Naive thymus-derived CD8-positive, alpha-beta T cell (primary cell): Measurements from ENCODE around the gene P2RY6. TPM values are rescaled to one million over a fixed set of nuclear protein-coding genes. Genes with fewer than 3 reads are reported as not detected.
A peak's percentile ranks its signal among the peaks of the same experiment; 100 is the strongest.

Source experiments
- ATAC-seq, 2 donors: fragments of 150-1000 bp; cut with Tn5 transposase in 1 of 2; sonication (Bioruptor Pico), chemical (Tn5 transposase) in 1 of 2; 1 replicate in 1 of 2; 2 replicates in 1 of 2; pipeline ENCODE4 v1.10.0; 2021; ENCODE audit warnings: mild to moderate bottlenecking in 2 of 2, moderate library complexity in 2 of 2
- POLR2A ChIA-PET: fragments of 350-600 bp; sonication (Branson Sonifier 250); formaldehyde crosslinking; loops from one replicate; lab custom pipeline; 2021; ENCODE audit warnings: antibody characterized with exemption; lab: Charles Lee
- DNase-seq, 10 donors: peaks; one replicate each; pipeline versions ENCODE4 v3.0.0 to v3.0.0-alpha.2; 2020 to 2022
- H3K27ac Mint-ChIP-seq, 10 donors: one replicate each; pipeline ENCODE4 v1.8.0; 2020 to 2022; ENCODE audit warnings: mild to moderate bottlenecking in 10 of 10, mixed read lengths in 10 of 10, moderate library complexity in 4 of 10, inconsistent platforms in 1 of 10
- H3K27me3 Mint-ChIP-seq, 5 donors: one replicate each; pipeline ENCODE4 v1.8.0; 2021 to 2022; ENCODE audit warnings: mixed read lengths in 5 of 5
- H3K36me3 Mint-ChIP-seq, 3 donors: one replicate each; pipeline ENCODE4 v1.8.0; 2020 to 2022; ENCODE audit warnings: mixed read lengths in 3 of 3, mild to moderate bottlenecking in 2 of 3, inconsistent platforms in 1 of 3
- H3K4me1 Mint-ChIP-seq, 4 donors: one replicate each; pipeline ENCODE4 v1.8.0; 2021 to 2022; ENCODE audit warnings: mixed read lengths in 4 of 4
- H3K4me3 Mint-ChIP-seq, 10 donors: one replicate each; pipeline ENCODE4 v1.8.0; 2020 to 2022; ENCODE audit warnings: mild to moderate bottlenecking in 10 of 10, mixed read lengths in 10 of 10, moderate library complexity in 6 of 10, inconsistent platforms in 1 of 10
- H3K9me3 Mint-ChIP-seq, 9 donors: one replicate each; pipeline ENCODE4 v1.8.0; 2020 to 2022; ENCODE audit warnings: mixed read lengths in 9 of 9, mild to moderate bottlenecking in 3 of 9, inconsistent platforms in 1 of 9, moderate library complexity in 1 of 9
- polyA plus RNA-seq, 3 donors: library from polyadenylated mRNA; unstranded; fragments of 300-500 nt; fragmentation: Illumina TruSeq; gene quantifications; one replicate each; pipeline ENCODE4 v1.2.3, GENCODE V29; 2021
- total RNA-seq, 8 experiments: library from RNA in 2 of 8; stranded (reverse) in 2 of 8; gene quantifications; one replicate each; pipeline ENCODE4 v1.2.3 and lab custom pipeline; 2021 to 2026

Gene P2RY6, protein sequence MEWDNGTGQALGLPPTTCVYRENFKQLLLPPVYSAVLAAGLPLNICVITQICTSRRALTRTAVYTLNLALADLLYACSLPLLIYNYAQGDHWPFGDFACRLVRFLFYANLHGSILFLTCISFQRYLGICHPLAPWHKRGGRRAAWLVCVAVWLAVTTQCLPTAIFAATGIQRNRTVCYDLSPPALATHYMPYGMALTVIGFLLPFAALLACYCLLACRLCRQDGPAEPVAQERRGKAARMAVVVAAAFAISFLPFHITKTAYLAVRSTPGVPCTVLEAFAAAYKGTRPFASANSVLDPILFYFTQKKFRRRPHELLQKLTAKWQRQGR
- total RNA-seq: under 1 TPM in 1 of 2 experiments, not detected in 1; 0.52 TPM
- not detected for polyA plus RNA-seq
- total RNA-seq (lab: John Stamatoyannopoulos, UW): 0 to 0.09 (median 0) reads per million in 6 experiments

DNA sequence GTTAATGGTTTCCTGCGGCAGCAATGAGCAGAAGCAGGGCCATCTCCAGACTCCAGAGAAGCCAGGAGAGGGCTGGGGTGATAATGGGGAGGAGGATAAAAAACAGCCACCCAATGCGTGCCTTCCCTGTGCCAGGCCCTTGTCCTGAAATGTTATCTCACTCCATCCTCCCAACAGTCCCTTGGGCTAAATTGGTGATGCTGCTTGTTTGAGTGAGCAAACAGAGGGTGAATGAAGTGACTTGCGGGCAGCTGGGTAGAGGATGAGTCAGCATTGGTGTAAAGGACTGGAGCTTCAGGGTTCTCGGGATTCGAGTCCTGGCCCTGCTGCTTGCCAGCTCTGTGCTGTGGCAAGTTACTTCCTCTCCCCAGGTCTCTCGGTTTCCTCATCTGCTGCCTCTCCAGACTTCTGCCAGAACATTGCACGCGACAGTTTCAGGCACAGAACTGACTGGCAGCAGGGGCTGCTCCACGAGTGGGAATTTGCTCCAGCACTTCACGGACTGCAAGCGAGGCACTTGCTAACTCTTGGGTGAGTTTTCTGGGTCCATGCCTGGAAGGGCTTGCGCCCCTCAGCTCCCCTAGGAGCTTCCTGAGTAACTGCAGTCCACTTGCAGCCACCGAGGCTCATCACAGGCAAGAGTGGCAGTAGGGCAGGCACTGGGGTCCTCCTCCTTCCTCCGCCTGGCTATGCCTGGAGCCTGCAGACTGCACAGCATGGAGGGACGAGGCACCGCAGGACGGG is at the start of gene P2RY6:
Gene P2RY6 (plus strand): TSS at position 403 of the 744 bp plus-strand sequence. CDS start 24,181 bp downstream, outside the sequence.
- no peak within 1 kb of the TSS for H3K4me3 Mint-ChIP-seq
- H3K36me3 Mint-ChIP-seq: no peaks in the 10 kb centered on the region
- no peaks in the 10 kb centered on the region for H3K9me3 Mint-ChIP-seq
- no peak within 1 kb of the TSS for H3K27ac Mint-ChIP-seq
- POLR2A ChIA-PET: no interaction called here
- ATAC-seq (no peak), DNase-seq (no peak)
- peaks cover 0 to 8% (median 5%) of the 10 kb centered on the region in 5 donors for H3K27me3 Mint-ChIP-seq
- peaks cover 0 to 5% (median 0%) of the 10 kb centered on the region in 4 donors for H3K4me1 Mint-ChIP-seq

DNA sequence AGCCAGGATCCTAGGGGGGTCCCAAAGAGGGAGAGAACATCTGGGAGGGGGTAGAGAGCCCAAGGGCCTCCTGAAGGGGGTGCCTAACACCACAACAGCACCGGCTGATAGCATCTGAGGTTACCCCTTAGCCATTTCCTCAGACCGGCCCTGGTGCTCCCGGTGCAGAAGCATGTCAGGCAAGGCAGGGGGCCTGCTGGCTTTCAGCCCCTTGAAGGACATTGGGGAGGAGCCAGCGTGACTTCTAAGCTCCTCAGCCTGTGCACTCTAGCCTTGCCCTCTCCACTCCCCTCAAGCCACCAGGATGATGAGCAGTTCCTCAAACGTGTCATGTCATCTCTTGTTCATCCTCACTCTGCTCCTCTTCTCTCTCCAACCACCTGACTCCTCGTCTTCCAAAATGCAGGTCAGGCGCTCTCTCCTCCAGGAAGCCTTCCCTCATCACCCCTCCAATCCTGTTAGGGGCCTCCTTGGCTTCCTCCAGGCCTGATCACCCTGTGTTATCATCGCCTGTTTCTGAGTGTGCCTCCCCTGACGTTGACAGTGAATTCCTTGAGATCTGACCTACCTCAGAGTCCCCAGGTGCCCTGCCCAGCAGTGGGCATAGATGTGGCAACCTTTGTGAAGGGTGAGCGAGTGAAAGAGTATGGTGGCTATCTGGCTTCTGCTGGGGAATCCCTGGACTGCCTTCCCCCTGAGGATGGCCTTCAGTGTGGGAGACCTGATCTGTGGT is 48.0 kb upstream of the P2RY6 start:
- no peaks in the 10 kb centered on the region for H3K9me3 Mint-ChIP-seq
- DNase-seq (no peak), ATAC-seq (no peak)
- H3K27me3 Mint-ChIP-seq: peaks cover 10 to 35% (median 17%) of the 10 kb centered on the region in 5 donors
- H3K4me3 Mint-ChIP-seq: no peak overlapping the region
- H3K27ac Mint-ChIP-seq: peak overlapping the region in 1 of 10 donors; percentile 6
- peaks cover 0 to 14% (median 7%) of the 10 kb centered on the region in 4 donors for H3K4me1 Mint-ChIP-seq
- H3K36me3 Mint-ChIP-seq: no peaks in the 10 kb centered on the region
- POLR2A ChIA-PET: no interaction called here

DNA sequence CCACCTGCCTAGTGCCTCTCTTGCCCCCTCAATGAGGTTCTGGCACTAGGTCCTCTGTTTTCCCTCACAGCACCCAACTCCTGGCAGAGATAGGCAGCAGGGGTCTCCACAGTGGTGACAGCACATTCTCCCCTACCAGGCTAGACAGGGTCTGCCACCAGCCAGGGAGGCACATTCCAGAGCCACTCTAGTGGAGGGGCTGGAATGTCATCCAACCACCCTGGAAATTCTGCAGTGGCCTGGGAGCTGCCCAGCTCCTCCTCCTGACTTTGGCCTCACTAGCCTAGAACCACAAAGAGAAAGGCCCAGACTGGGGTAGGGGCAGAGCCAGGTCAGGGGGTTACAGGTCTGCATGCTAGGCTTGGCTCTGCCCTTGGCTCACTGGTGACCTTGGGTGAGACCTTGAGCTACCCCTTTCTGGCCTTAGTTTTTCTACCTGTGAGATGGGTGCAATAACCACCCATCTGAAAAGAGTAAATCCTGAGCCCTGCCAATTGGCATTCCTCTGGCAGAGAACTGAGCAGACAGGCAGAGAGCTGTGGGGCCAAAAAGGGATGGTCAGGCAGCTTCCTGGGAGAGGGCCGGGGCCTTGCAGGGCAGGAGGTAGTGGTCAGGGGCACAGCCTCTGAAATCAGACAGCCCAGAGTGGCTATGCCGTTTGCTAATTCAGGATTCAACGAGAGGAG is 47.0 kb upstream of the P2RY6 start:
- Mint-ChIP-seq H3K36me3 (no peaks in the 10 kb centered on the region), H3K4me3 (no peak overlapping the region), H3K4me1 (peaks cover 0 to 10% (median 3%) of the 10 kb centered on the region in 4 donors), H3K9me3 (no peaks in the 10 kb centered on the region), H3K27me3 (peaks cover 2 to 25% (median 9%) of the 10 kb centered on the region in 5 donors), H3K27ac (peak overlapping the region in 1 of 10 donors; percentile 3)
- POLR2A ChIA-PET: no interaction called here
- DNase-seq (no peak), ATAC-seq (no peak)

DNA sequence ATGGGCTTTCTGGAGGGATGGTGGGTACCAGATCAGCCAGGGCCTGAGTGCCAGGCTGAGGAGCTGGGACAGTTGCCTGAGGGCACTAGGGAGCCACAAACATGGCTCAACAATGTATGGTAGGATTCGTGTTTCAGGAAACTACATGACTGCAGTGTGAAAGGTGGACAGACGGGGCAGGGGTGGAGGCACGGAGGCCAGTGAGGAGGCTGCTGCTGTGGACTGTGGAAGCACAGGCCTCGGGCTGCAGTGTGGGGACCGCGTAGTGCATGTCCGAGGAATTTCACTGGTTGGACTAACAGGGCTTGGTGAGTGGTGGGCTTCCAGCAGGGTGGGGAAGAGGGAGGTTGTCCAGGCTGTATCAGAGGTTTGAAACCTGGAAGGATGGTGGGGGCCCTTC is 46.3 kb upstream of the P2RY6 start:
- H3K36me3 Mint-ChIP-seq: no peaks in the 10 kb centered on the region
- no peak for ATAC-seq
- POLR2A ChIA-PET: no interaction called here
- H3K27me3 Mint-ChIP-seq: peaks cover under 1 to 19% (median 7%) of the 10 kb centered on the region in 5 donors
- no peak overlapping the region for H3K4me3 Mint-ChIP-seq
- no peaks in the 10 kb centered on the region for H3K9me3 Mint-ChIP-seq
- peaks cover 0 to 10% (median 3%) of the 10 kb centered on the region in 4 donors for H3K4me1 Mint-ChIP-seq
- peak overlapping the region in 1 of 10 donors; percentile 3 for H3K27ac Mint-ChIP-seq
- DNase-seq: no peak

DNA sequence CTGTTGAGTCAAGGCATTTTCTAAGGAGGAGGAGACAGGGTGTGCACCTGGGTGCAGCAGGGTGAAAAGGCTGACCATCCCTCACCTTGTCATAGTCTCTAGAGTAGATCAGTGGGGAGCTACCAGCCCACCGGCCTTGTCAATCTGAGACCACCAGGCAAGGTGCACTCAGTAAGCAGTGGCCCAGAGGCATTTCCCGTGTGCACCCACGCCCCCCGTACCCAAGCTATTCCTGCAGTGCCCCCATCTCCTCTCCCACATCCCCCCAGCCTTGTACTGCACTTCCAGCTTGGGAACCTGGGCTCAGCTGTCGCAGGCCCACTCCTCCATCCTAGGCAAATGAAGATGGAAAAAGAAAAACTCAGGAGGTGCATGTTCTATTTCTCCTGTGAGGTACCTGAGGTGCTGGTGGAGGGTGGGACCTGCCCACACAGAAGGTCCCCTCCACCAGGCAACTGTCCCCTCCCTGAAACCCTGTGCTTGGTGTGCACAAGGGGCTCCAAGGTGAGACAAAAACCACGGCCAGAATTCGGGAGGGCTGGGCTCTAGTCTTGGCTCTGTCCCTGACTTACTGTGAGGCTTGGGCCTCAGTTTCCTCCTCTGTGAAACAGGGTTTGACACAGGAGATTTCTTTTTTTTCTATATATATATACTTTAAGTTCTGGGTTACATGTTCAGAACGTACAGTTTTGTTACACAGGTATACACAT is 45.7 kb upstream of the P2RY6 start:
- DNase-seq (no peak), ATAC-seq (no peak)
- peaks cover 0 to 10% (median 3%) of the 10 kb centered on the region in 4 donors for H3K4me1 Mint-ChIP-seq
- POLR2A ChIA-PET: no interaction called here
- no peak overlapping the region for H3K27ac Mint-ChIP-seq
- H3K9me3 Mint-ChIP-seq: no peaks in the 10 kb centered on the region
- H3K27me3 Mint-ChIP-seq: peaks cover 0 to 19% (median 6%) of the 10 kb centered on the region in 5 donors
- no peaks in the 10 kb centered on the region for H3K36me3 Mint-ChIP-seq
- H3K4me3 Mint-ChIP-seq: no peak overlapping the region

DNA sequence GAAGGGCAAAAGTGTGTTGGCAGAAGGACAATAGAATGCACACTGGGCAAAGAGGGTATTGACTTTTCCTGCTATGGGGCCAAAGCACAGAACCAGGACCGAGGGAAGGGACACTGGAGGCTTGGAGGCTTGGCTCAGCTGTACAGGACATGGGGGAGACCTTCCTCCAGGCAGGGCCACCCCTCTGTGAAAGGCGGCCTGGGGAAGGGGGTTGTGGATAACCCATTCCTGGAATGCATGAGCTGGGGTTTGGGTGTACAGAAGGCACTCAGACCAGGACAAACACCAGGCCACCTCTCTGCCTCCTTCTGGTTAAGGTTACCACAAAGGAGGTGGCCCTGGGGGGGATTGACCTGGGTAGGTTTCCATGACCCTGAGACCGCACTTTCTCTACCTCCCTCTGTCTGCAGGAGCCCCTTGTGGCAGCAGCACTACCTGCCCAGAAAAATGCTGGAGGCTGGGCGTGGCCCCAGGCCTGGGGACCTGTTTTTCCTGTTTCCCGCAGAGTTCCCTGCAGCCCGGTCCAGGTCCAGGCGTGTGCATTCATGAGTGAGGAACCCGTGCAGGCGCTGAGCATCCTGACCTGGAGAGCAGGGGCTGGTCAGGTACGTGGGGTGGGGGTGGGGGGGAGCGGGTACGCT is 44.4 kb upstream of the P2RY6 start:
- Mint-ChIP-seq H3K9me3 (no peaks in the 10 kb centered on the region), H3K4me1 (peaks cover 0 to 8% (median 3%) of the 10 kb centered on the region in 4 donors), H3K4me3 (no peak overlapping the region), H3K36me3 (no peaks in the 10 kb centered on the region), H3K27ac (peak overlapping the region in 1 of 10 donors; percentile 19), H3K27me3 (peaks cover 2 to 11% (median 4%) of the 10 kb centered on the region in 5 donors)
- POLR2A ChIA-PET: no interaction called here
- DNase-seq: no peak
- ATAC-seq: no peak

DNA sequence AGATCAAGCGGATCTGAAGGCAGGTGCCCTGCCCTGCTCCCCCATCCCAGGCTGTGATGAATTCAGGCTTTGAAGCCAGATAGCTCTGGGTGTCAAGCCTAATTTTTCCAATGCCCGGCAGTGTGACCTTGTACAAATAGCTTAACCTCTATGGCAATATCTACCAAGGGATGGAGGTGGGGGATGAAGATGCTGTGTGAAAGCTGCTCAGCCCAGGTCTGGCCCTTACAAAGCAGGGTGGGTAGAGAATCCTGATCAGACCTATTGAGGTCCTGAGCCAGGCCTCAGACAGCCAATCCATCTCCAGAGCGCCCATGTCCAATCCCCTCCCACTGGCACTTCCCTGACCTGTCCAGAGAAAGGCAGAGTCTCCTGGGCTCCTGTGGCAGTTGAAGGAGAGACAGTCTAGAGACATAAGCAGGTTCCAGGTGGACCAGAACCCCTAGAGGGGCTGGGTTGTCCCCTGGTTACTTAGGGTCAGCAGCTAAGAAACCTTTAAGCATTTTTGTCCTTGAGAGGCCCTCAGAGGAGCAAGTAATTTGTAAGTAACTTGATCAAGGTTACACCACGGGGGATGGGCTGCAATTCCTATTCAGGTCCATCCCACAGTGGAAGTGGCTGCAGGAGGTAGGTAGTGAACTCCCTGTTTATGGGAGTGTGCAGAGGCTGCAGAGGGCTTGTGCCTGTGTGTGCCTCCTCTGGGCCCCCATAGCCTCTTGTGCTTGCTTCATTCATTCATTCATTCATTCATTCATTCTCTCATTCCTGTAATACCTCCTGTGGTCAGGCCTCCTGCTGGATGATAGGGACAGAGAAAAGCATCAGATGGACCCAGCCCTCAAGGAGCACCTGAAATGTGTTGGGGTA is 43.6 kb upstream of the P2RY6 start:
- no peaks in the 10 kb centered on the region for H3K9me3 Mint-ChIP-seq
- ATAC-seq (no peak), DNase-seq (no peak)
- POLR2A ChIA-PET: no interaction called here
- no peaks in the 10 kb centered on the region for H3K36me3 Mint-ChIP-seq
- H3K27ac Mint-ChIP-seq: no peak overlapping the region
- peaks cover 0 to 8% (median 3%) of the 10 kb centered on the region in 4 donors for H3K4me1 Mint-ChIP-seq
- peaks cover 0 to 9% (median 4%) of the 10 kb centered on the region in 5 donors for H3K27me3 Mint-ChIP-seq
- no peak overlapping the region for H3K4me3 Mint-ChIP-seq

DNA sequence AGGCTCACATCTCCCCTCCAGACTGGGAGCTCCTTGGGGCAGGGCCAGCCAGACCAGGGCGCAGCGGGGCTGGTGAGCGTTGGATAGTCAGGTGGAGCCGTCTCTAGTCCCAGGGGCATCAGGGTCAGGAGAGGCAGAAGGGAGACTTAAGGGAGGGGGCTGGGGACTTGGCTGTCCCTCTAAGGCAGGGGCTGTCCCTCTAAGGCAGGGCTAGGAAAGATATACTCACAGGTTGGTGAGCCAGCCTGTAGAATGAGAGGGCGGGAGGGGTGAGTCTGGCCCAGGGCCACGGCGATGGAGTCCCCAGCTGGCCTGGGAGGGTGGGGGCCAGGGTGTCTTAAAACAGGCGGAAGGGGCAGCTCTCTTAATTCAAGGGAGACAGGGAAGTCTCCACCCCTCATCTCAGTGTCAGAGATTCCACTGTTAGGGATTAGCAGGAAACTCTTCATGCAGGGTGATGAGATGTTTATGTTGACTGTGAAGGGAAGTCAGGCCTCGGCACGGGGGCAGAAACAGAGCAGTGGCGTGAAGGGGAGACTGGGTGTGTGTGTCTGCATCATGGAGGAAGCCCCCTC is 42.7 kb upstream of the P2RY6 start:
- H3K27ac Mint-ChIP-seq: no peak overlapping the region
- H3K4me1 Mint-ChIP-seq: peaks cover 0 to 6% (median under 1%) of the 10 kb centered on the region in 4 donors
- POLR2A ChIA-PET: no interaction called here

DNA sequence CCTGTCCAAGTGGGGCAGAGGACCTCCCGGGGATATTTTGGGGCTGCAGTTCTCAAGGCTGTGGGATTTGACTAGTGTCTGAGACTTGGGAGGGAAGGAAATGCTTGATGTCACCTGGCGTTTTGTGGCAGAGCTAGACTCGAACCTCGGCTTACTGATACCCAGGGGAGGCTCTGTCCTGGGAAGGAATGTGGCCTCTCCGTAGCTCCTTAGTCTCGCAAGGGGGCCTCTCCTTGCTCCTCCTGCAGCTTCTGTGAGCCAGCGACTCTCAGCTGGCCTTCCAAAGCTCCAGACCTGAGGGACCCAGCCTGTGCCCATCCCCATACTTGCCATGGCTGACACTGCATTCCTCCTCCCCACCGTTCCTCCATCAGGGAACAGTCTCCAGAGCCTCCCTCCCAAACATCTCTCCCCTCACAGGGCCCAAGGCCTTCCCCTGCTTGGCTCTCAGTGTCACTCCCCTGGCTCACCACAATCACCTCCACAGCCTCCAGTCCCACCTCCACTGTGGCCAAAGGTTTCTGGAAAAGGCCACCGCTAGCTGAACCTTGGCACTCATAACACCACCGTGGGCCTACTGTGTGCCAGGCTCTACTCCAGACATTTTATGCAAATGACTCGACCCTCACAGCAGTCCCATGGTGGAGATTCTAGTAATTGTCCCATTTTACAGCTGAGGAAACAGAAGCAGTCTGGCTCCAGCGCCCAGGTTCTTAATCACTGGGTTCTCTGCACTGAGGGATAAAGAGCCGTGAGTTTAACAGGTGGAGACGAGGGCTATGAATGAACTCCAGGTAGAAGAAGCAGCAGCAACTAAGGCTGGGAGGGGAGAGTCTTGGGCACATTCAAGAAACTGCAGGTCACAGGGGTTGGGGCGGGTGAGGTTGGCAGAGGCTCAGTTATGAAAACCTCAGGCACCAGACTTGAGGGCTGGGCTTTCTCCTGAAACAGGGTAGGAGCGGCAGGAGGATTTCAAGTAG is 42.0 kb upstream of the P2RY6 start:
- Mint-ChIP-seq H3K27ac (peak overlapping the region in 2 of 10 donors; percentile 15 to 46), H3K36me3 (no peaks in the 10 kb centered on the region), H3K4me1 (peaks cover 0 to 8% (median 0%) of the 10 kb centered on the region in 4 donors), H3K4me3 (no peak overlapping the region), H3K27me3 (peaks cover 0 to 9% (median 2%) of the 10 kb centered on the region in 5 donors), H3K9me3 (no peaks in the 10 kb centered on the region)
- DNase-seq: no peak
- ATAC-seq: no peak
- POLR2A ChIA-PET: no interaction called here

More for the DNA sequence above, 42.7 kb upstream of the P2RY6 start:
- no peak for DNase-seq
- Mint-ChIP-seq H3K9me3 (no peaks in the 10 kb centered on the region), H3K27me3 (peaks cover 0 to 9% (median 4%) of the 10 kb centered on the region in 5 donors), H3K4me3 (no peak overlapping the region), H3K36me3 (no peaks in the 10 kb centered on the region)
- no peak for ATAC-seq
